H7 (cell line): ENCODE results near the gene ITGBL1. TPM values are rescaled to one million over a fixed set of nuclear protein-coding genes. Genes with fewer than 3 reads are reported as not detected.

ENCODE experiments used
- DNase-seq: peaks from one replicate; pipeline ENCODE4 v3.0.0; 2012
- H3K27me3 ChIP-seq: 2 replicates; pipeline ENCODE4 v1.6.0; 2011; ENCODE audit warnings: mild to moderate bottlenecking, low read length; ENCODE audit not compliant: control insufficient read depth, insufficient read depth
- H3K36me3 ChIP-seq: replicated peaks from 2 replicates; pipeline ENCODE4 v1.5.1; 2011; ENCODE audit warnings: low read length; ENCODE audit not compliant: control insufficient read depth, insufficient read depth
- H3K4me3 ChIP-seq: 2 replicates; pipeline ENCODE4 v1.5.1; 2011; ENCODE audit warnings: low read depth, mild to moderate bottlenecking, control low read depth, low read length, moderate library complexity; ENCODE audit not compliant: insufficient read depth
- total RNA-seq: library from RNA; depleted of rRNA; stranded (reverse); fragments of >200 nt; shearing (Covaris generic); gene quantifications from 2 replicates; pipeline ENCODE4 v1.2.3, GENCODE V29; 2014

Gene ITGBL1
- total RNA-seq, 1 experiment from 2014 or later: 0.03 TPM

GRCh38 chr13:101429733-101430132 is 22.7 kb upstream of the ITGBL1 start:
- DNase-seq: no peak
- Histone ChIP-seq H3K4me3 (no peak overlapping the region), H3K36me3 (no peaks in the 10 kb centered on the region), H3K27me3 (no peaks in the 10 kb centered on the region)

- Histone ChIP-seq H3K27me3 (no peaks in the 10 kb centered on the region), H3K4me3 (no peak overlapping the region), H3K36me3 (no peaks in the 10 kb centered on the region)
- no peak for DNase-seq
Measured at GRCh38 chr13:101433895-101434294, 18.6 kb upstream of the ITGBL1 start.

GRCh38 chr13:101434486-101434885 is 18.0 kb upstream of the ITGBL1 start:
- no peaks in the 10 kb centered on the region for H3K27me3 ChIP-seq
- DNase-seq: no peak
- no peaks in the 10 kb centered on the region for H3K36me3 ChIP-seq
- no peak overlapping the region for H3K4me3 ChIP-seq

- H3K36me3 ChIP-seq: no peaks in the 10 kb centered on the region
- no peak for DNase-seq
- H3K27me3 ChIP-seq: no peaks in the 10 kb centered on the region
- H3K4me3 ChIP-seq: no peak overlapping the region
Measured at GRCh38 chr13:101447852-101448251, 4.6 kb upstream of the ITGBL1 start.

- DNase-seq: no peak
- Histone ChIP-seq H3K4me3 (no peak overlapping the region), H3K27me3 (no peaks in the 10 kb centered on the region)
Measured at GRCh38 chr13:101449790-101450748, 2.4 kb upstream of the ITGBL1 start.

DNA sequence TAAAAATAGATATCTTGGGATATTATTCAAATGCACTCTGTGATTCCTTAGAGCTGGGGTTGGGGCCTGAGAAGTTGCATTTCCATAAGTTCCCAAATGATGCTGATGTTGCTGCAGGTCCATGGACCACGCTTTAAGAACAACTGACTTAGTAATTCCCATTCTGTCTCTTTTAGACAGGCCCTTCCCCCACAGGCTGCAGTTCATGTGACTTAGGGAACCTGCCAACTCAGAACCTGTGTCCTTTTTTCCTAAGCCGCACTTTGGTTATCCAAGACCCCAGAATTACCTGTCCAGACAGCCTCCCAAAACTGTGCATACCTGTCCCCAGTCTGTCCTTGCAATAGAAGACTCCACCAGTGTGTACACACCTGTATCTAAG is 1.7 kb upstream of the ITGBL1 start:
- H3K27me3 ChIP-seq: no peaks in the 10 kb centered on the region
- no peak for DNase-seq
- no peaks in the 10 kb centered on the region for H3K36me3 ChIP-seq
- no peak overlapping the region for H3K4me3 ChIP-seq

More at GRCh38 chr13:101449790-101450748, 2.4 kb upstream of the ITGBL1 start:
- no peaks in the 10 kb centered on the region for H3K36me3 ChIP-seq

DNA sequence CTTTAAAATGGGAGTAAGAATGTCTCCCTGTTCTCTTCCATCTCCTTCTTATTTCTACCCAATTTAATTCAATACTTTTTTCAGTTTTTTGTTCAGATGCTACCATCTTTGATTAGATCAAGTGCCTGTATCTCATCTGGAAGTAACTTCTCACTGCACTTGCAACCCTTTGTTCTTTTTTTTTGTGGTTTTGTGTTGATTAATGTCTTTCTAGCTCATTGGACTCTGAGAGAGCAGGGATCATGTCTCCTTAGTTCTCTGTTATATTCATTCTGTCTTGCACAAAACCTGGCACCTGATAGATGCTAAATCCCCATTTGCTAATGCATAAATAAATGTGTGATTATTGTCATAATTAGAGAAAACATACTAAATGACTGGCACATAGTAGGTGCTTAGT is 834 bp upstream of the ITGBL1 start:
- no peaks in the 10 kb centered on the region for H3K36me3 ChIP-seq
- H3K4me3 ChIP-seq: no peak overlapping the region
- DNase-seq: no peak
- no peaks in the 10 kb centered on the region for H3K27me3 ChIP-seq

- H3K4me3 ChIP-seq: no peak overlapping the region
- DNase-seq: peak; percentile 34
- no peaks in the 10 kb centered on the region for H3K36me3 ChIP-seq
- no peaks in the 10 kb centered on the region for H3K27me3 ChIP-seq
Measured at GRCh38 chr13:101453784-101454201, 1.3 kb downstream of the ITGBL1 start.

DNA sequence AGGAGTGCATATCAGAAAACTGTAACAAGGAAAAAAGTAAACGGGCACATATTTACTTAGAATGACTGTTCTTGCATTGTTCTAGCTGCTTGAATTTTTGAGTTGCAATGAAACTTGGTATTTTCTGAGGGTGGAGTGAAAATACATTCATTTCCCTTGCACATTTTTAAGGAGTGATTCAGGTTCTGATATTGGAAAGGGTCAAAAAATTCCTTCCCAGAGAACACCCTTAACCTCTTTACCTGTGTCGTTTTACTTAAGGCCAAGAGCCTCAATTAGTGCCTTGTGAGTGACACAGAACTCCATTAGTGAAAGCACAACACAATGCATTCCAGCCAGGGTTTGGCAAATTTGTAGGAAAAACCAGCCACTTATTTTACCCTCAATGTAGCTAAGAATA is 2.3 kb downstream of the ITGBL1 start:
- DNase-seq: no peak
- Histone ChIP-seq H3K4me3 (no peak overlapping the region), H3K27me3 (no peaks in the 10 kb centered on the region), H3K36me3 (no peaks in the 10 kb centered on the region)

- no peak for DNase-seq
- no peaks in the 10 kb centered on the region for H3K27me3 ChIP-seq
- no peaks in the 10 kb centered on the region for H3K36me3 ChIP-seq
- no peak overlapping the region for H3K4me3 ChIP-seq
Measured at GRCh38 chr13:101455863-101456262, 3.4 kb downstream of the ITGBL1 start.

DNA sequence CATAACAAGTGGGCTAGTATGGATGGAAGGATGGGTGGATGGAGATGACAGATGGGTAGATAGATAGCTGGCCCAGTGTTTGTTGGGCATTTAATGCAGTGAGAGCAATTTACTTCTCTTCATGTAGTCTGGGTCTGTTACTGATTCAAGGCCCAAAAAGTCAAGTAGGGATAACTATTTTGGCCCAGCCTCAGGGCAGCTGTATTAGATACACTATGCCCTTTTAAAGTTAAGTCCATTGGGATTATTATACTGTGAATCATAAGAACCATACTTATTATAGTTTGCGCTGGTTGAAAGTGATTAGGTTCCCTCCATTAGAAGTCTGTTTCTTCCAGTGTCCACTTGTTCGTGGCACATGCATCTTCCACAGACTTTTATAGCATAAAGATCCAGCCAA is 4.7 kb downstream of the ITGBL1 start:
- Histone ChIP-seq H3K36me3 (no peaks in the 10 kb centered on the region), H3K4me3 (no peak overlapping the region), H3K27me3 (no peaks in the 10 kb centered on the region)
- DNase-seq: no peak

GRCh38 chr13:101465877-101466276 is 13.4 kb downstream of the ITGBL1 start:
- DNase-seq: no peak
- H3K27me3 ChIP-seq: no peaks in the 10 kb centered on the region
- H3K36me3 ChIP-seq: no peaks in the 10 kb centered on the region
- no peak overlapping the region for H3K4me3 ChIP-seq

- no peak overlapping the region for H3K4me3 ChIP-seq
- no peak for DNase-seq
- no peaks in the 10 kb centered on the region for H3K36me3 ChIP-seq
- no peaks in the 10 kb centered on the region for H3K27me3 ChIP-seq
Measured at GRCh38 chr13:101467415-101467814, 14.9 kb downstream of the ITGBL1 start.

DNA sequence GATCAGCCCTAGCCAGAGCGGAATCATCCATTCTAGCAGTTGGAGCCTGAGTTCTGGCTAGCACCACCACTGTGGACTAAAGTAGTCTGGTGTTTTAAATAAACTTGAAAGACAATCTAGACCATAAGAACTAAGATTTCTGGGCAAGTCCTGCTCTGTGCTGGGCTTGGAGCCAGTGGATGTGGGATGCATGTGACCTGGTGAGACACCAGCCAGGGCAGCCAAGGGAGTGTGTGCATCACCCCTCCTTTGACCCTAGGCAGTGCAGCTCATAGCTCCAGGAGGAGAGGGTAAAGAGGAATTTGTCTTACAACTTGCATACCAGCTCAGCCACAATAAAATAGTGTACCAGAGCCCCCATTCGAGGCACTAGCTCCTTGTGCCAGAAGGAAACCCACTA is 21.0 kb downstream of the ITGBL1 start:
- no peak for DNase-seq
- Histone ChIP-seq H3K4me3 (no peak overlapping the region), H3K27me3 (no peaks in the 10 kb centered on the region), H3K36me3 (no peaks in the 10 kb centered on the region)

GRCh38 chr13:101474419-101474957 is 22.0 kb downstream of the ITGBL1 start:
- no peak for DNase-seq
- H3K4me3 ChIP-seq: no peak overlapping the region
- H3K27me3 ChIP-seq: no peaks in the 10 kb centered on the region
- no peaks in the 10 kb centered on the region for H3K36me3 ChIP-seq
